ENCODE measurements around the gene ZSWIM6.
A peak's percentile ranks its signal among the peaks of the same experiment; 100 is the strongest.

ZSWIM6 gene

DNA sequence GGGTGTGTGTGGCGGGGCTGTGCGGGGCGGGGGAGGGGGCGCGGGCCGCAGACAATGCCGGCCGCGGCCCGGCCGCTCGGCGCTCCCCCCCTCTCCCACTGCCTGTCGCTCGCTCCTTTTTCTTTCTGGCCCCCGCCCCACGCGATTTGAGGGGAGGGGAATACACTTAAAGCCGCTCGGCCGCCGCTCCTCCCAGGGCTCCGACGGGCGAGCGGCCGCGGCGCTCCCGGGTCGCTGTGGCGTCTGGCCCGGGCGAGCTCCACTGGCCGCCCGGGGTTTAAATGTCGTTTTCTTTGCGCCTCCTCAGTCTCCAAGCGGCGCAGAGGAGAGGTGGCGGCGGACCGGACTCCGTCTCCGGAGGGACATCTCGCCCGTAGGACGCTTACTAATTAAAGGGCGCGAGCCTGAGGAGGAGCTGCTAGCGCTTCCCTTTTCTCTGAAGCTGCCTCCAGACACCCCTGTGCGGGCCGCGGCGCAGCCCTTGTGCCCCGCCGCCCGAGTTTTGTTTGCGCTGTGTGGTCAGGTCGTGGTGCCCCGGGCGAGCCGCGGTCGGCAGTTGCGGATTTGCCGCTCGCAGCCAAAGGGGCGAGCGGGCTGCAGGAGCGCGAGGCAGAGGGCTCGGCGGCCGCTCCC lies 1.4 kb downstream of the ZSWIM6 start:
- no peak for DNase-seq

DNA sequence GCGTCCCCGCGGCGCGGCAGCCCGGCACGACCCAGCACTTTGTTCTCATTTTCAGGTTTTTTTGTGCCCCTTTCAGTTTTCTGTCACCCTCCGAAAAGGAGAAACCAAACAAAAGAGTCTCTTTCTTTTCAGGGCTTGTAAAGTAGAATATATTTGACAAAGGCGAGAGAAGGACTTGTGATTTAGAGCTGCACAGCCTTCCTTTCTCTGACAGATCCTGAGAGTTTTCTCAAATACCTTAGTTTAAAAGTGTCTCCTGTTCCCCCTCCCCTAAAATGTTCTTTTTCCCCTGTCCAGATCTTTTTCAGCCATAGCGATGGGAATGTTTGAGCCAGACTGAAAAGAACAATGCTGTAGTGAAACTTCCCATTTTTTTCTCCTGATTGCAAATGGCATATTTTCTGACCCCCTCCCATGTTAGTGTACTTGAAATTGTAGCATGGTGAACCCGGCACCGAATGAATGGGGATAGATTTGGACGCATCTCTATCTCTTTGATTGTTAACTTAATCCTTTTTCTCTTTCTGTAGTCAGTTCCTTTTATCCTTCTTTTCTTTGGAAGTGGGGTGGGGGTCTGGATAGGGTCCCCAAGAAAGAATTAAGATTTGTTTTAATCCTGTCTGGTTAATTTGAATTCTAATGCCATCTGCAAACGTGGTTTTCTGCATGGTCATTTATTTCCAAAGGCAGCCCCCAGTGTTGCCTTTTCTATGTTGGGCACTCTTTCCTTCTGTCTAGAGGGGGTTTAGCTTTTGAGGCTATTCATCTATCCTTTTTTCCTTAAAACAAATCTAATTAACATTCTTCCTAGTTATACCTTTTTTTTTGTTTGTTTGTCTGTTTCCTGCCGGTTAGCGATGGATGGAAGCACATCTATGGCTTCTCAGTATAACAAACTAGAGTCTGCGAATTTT lies 2.2 kb downstream of the ZSWIM6 start:
- no peak for DNase-seq

DNA sequence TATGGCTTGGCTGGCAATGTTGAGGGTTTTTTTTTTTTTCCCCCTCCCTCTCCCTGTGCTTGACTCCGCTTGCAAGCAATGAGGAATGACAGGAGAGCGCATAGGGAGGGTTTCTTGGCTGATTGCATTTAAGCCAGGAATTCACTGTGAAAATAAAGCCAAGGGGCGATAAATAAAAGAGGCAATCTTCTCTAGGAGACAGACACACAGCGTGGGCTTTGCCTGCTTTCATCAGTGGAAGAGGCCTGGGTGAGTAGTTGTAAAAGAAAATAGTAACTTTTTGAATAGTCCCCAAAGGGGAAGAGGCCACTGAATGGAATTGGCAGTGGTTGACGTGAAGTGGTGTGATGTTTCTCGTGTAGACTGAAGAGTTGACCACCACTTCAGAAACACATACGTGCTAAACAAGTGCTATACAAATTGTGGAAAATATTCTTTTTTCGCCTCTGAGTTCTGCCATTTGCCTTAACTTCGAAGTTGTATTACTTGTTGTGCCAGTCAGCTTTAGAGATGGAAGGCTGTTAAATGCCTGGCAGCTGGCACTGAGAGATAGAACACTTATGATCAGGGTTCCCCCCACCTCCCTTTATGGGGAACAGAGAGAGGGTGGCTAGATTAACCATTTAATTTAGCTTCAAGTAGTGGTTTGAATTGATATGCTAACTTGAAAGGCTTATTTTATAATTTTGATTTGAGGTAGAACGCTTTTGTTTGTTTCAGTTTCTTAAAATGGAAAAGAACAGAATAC lies 3.0 kb downstream of the ZSWIM6 start:
- DNase-seq, result no peak

DNA sequence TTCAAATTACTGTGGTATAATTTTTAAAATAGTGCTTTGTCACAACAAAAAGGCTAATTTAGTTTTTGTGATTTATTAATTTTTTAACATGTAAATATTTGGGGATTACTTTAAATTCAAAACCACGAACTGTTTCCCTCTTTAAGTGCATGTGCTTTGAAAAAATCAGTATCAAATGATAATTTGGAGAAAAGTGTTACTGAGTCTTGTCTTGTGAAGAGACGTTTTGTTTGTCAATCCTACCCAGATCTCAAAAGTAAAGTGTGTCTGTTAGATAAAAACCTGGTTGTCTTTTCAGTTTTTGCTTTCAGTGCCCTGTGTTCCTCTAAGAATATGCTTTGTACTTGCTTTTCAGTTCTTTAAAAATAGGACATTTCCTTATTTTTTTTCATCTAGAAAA lies 7.7 kb downstream of the ZSWIM6 start:
- DNase-seq, result no peak

DNA sequence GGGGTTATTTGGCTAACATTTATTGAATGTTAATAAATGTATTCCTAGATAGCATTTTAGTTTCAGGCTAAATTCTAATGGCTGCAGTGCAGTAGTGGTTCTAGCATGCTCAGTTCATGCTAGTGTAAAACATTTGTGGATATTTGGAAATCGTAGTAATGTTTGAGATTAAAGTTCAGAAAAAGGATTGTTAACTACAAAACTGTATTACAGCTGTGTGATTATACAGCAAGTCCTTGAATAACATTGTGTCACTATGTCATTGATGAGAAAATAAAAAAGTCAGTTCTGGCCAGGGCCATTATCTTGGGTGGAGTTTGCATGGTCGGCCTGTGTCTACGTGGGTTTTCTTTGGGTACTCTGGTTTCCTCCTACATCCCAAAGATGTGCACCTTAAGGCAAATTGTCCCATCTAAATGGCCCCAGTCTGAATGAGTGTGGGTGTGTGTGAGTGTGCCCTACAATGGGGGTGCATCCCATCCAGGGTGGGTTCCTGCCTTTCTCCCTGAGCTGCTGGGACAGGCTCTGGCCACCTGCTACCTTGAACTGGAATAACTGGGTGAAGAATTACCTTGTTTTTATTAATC lies 8.8 kb downstream of the ZSWIM6 start:
- DNase-seq, result no peak

DNA sequence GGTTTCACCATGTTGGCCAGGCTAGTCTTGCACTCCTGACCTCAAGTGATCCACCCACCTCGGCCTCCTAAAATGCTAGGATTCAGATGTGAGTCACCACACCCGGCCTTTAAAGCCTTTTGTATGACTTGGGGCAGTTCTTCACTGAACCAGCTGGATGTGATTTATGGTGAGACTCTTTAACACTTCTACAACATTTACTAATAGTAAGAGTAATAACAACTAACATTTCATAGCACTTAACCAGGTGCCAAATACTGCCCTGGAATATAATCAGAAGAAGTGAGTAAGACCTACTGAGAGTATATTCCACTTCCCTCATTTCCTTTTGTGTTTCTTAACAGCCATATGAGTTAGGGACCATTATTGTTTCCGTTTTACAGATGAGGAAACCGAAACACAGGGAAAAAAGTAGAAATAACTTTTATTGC lies 10.0 kb downstream of the ZSWIM6 start:
- DNase-seq, result no peak

DNA sequence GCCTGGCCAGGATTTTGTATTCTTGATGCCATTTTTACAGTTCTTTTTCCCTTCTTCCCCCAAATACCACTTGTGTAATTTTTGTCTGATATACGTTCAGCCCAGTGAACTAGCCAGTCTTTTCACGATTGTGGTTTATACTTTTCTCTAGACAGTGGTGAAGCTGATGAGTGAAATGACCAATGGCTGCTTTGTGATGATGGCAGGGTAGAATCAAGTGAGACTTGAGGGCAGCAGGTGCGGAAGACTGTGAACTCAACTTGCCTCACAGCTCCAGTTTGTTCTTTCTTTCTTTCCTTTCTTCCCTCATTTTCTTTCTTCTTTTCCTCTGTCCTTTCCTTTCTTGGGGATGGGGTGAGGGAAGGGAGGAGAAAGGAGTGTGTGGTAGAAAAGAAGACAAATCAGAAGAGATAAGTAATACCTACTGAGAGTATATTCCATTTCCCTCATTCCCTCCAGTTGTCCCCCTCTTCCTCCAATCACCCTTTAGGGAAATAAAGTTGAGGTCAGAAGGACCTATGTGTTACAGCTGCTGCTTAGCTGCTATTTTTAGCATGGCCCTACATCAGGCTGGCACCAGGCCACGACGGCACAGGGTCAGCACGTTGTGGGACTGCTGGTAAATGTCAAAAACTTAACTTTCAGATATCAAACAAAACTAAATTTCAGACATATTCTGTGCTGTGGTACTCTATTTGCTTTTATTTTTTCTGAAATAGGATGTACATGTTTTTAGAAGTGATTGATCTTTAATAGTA lies 12.3 kb downstream of the ZSWIM6 start:
- DNase-seq, result no peak

DNA sequence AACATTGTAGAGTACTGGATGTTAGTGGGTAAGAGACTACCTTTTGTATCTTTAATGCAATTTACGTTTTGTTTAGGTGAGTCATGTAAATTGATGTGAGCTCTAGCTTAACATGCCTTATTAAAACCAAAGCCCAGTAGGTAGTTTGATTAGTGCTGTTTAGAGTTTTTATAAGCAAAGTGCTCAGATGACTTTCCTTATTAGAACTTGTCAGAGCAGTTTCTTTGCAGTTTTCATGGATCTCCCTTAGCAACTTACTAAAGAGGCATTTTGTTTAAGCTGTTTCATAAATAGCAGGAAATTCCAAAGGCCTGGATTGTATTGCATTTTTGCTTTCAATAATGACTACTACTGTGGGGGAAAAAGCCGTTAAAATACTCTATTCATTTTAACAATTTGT lies 14.5 kb downstream of the ZSWIM6 start:
- DNase-seq, result no peak

DNA sequence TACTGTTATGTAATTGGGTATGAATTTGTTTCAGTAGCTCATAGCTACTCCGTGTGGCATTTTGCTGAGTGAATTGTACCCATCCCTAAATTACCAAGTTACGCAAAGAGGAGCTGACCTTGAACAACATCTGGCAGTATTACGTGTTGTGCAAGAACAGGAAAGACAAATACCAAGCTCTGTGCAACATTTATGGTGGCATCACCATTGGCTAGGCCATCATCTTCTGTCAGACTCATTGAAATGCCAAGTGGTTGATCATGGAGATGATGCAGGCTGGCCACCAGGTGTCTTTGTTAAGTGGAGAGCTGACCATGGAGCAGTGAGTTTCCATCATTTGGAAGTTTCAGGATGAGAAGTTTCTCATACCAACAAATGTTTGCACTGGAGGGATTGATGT lies 15.0 kb downstream of the ZSWIM6 start:
- peak; percentile 40 to 50 for DNase-seq

DNA sequence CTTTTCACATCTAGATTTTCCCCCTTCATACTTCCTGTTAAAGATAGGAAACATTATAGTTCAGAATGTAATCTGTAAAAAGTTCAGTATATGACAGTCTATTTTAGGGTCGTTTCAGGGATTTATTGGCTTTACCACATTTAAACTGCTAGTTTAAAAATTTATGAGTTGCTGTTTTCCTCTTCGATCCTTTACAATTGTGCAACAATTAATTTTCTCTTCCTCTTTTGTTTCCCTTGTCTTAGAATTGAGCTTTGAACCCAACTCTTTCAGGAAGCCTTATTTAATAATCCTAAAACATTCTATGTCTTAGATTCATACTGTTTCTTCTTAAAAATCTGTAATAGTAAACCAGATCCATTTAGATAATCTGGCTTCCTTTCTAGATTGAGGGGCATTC lies 16.4 kb downstream of the ZSWIM6 start:
- DNase-seq, result peak; percentile 15 to 20

DNA sequence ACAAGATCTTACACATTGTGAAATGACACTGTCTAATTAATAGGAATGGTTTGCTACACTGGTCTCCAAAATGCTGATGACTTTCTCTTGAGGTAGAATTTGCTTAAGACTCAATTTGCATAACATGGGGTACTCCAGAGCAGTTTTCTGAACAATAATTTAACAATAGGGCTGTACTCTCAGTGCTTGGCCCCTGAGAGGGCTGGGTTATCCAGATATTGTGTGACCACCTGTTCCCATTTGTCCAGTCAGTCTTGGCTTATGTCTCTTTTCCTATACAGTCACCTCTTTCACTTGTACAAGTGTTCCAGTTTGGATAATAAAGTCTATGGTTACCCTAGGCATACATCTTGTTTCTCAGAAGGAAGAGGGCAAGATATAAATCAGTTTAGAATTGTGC lies 17.9 kb downstream of the ZSWIM6 start:
- no peak for DNase-seq

DNA sequence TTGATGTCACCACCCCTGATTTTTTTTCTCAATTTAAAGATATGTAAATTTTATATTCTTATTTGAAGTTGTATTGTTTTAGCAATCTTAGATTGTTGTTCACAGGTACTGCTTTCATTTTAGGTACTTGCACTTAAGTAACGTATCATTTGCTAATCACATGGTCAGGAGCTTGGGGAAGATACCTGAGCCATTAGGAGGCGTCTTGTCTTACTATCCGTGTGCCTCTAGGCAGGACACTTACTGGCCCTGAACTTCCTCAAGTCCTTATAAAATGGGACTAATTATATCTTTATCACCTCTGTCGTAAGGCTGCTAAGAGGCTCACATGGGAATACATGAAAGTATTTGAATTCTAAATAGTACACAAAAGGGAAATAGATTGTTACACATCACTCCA lies 18.5 kb downstream of the ZSWIM6 start:
- no peak for DNase-seq

DNA sequence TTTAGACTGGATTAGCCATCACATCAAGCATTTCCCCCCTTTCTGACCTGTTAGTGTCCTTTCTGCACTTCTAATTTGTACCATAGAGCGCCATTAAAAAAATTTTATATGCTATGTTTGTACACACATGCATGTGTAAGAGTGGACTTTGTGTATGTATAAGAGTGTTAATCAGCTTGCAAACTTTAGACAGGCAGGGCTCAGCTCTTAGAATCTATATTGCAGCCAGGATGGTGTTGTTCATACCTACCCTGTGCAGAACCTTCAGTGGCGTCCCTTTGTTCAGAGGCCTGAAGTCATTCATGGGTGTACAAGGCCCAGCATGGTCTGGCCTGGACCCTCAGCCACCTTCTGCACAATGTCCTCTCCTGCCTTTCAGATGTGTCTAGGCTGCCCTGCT lies 19.7 kb downstream of the ZSWIM6 start:
- DNase-seq, result no peak

DNA sequence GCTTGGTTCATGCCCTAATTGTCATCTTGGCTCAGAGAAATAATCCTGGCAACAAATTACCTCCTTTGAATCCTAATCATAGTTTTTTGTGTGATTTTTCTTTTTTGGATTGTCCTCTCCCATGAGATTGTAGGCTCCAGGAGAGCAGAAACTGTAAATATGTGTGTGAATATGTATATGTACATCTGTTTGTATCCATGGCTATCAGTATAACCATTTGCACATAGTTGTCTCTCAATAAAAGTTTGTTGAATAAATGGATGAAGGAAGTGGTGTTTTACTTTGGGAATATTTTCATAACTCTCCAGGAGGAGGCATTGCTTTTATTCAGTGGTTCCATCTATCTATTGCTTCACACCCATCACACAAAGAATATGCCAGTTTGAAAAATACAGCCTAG lies 20.1 kb downstream of the ZSWIM6 start:
- no peak for DNase-seq

DNA sequence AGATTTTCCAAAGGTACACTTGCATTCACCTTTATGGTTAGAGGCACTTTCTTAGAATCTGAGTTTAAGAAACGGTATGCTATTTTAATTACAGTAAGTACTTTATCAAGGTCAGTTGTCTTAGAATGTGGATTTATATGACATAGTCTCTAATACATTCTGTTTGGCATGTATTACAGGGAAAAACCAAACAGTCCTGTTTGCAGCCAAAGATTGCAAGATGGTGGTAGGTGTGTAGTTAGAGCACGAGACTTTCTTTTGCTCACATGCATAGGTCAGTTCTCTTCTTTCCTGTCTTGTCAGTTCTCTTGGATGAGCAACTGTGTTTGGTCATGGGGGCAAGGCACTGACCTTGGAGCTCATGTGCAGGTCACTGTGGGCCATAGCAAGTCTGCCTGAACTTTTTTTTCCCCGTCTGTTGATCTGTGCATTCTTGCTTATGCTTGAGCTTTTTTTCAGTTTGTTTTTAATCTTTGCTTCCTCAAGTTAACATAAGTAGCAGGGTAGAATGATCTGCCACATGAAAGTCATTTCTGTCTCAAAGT lies 20.6 kb downstream of the ZSWIM6 start:
- no peak for DNase-seq

DNA sequence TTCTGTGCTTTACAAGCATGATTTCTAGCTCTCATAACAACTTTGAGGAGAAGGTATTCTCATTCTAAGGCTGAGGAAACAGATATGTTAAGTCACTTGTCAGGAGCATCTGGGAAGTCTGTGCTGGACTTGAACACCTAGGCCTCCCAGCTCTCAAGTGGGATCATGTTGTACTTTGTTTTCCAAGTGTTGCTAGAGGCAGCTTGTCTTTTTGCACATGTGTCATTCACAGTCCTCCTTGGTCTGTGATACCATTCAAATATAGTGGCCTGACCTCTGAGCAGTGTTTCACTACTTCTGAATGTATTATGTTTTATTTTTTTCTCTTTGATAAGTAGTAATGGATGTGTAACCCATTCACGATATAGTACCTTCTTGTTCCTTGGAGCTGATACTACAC lies 21.2 kb downstream of the ZSWIM6 start:
- DNase-seq, result no peak

DNA sequence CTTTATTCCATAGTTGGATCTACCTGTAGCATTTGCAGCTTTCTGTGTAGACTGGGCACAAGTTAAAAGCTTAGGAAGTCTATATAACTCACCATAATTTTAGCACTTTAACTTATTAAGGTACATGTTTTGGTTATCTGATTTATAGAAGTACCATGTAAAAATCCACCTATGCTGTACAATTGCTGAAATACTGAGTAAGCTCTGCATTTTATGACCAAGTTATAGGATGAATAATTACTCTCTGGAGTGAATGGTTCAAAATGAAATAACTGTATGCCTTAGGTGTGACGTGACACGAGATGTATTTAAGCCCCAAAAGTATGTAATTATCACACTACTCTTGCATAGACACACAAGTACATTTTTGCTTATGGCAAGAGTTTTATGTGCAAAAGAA lies 22.1 kb downstream of the ZSWIM6 start:
- DNase-seq, result no peak

DNA sequence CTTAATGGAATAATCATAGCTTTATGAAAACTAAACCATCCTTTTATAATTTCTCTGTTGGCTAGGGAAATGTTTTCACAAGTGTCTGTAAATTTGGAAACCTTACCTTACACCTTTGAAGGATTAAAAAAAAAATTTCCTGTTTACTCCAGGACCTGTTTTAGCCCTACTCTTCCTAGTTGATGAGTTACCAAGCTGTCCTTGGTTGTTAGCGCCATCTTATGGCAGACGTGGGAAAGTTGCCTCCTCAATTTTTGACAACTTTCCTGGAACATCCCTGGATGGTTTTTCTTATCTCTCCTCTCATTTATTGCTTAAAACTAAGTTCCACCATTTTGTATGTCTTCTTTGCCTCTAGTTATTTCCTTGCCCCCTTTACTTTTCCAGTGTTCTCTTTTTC lies 25.7 kb downstream of the ZSWIM6 start:
- peak in 1 of 2 experiments; percentile 13 for DNase-seq

DNA sequence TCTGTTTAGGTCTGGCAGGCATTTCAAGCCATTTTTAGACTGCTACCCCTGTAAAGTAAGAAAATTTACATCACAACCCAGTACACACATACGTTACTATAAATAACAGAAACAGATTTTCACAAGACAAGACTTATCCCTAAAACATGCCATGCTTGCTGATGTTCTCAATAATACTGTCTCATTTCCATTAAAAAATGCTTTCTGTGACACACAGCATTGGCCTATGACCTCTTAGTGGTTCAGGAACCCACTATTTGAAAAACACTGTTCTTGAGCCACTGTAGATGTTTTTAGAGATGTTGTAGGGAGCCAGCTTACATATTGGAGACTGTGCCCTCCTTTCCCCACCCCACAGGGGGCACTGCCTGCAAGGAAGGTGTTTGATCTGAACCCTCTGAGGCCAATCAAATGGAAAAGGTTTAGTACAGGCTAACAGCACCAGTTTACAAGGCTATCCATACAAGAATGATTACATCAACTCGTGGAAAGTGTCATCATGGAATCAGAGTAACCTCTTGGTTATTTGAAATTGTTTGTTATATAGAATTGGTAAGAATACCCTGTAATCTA lies 30.8 kb downstream of the ZSWIM6 start:
- peak in 1 of 2 experiments; percentile 1 for DNase-seq

DNA sequence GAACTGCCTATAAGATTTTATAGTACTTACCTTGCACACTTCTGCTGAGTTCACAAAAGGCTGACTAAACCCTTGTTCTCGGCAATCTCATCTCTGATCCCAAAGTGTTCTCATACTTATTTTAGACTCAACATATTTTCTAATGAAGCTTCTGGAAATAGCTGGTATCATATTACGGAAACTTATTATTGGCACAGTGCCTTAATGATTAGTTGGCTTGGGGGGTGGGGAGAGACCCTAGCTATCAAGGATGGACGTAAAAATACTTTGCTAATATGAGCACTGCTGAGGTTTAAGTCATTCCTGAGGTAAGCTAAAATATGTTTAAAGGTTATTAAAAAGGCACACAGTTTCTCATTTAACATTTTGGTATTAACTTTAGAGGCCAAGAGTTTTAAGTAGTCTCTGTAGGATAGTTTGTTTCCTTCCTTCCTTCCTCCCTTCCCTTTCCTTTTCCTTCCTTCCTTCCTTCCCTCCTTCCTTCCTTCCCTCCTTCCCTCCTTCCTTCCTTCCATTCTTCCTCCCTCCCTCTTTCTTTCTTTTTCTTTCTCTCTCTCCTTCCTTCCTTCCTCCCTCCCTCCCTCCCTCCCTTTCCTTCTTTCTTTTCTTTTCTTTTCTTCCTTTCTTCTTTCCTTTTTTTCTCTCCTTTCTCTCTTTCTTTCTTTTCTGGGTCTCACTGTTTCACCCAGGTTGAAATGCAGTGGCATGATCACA lies 31.5 kb downstream of the ZSWIM6 start:
- DNase-seq, result no peak
